SU-DHL-6 (cell line): ENCODE results near the gene SOX18.

Source experiments
- H2AFZ ChIP-seq: fragments of 200-600 bp; sonication (generic); 2 replicates; pipeline ENCODE4 v1.6.1; 2014; ENCODE audit warnings: low read depth, mild to moderate bottlenecking, moderate library complexity, mixed read lengths, antibody characterized with exemption, low read length; ENCODE audit not compliant: severe bottlenecking
- H3F3A ChIP-seq: fragments of 200-600 bp; shearing (Covaris generic); 2 replicates; pipeline ENCODE4 v1.6.0; 2016; ENCODE audit warnings: antibody characterized with exemption, mild to moderate bottlenecking; ENCODE audit not compliant: insufficient read depth
- H3K27ac ChIP-seq: fragments of 200-600 bp; sonication (generic); 2 replicates; pipeline ENCODE4 v1.5.1; 2016; ENCODE audit warnings: low read depth, mild to moderate bottlenecking, low read length, moderate library complexity, mixed read lengths
- H3K27me3 ChIP-seq: fragments of 200-600 bp; sonication (generic), shearing (Covaris generic); 2 replicates; pipeline ENCODE4 v1.6.0; 2014; ENCODE audit warnings: mild to moderate bottlenecking, low read length
- H3K36me3 ChIP-seq: fragments of 200-600 bp; sonication (generic); 2 replicates; pipeline ENCODE4 v1.6.1; 2014; ENCODE audit warnings: mild to moderate bottlenecking, low read length, mixed read lengths
- H3K4me2 ChIP-seq: fragments of 300-600, 200-600 bp; shearing (Covaris generic), sonication (generic); 2 replicates; pipeline ENCODE4 v1.6.0; 2014; ENCODE audit warnings: low read length, low read depth, mild to moderate bottlenecking; ENCODE audit not compliant: poor library complexity, severe bottlenecking
- H3K4me3 ChIP-seq: fragments of 200-600 bp; sonication (generic); 2 replicates; pipeline ENCODE4 v1.5.1; 2014; ENCODE audit warnings: antibody characterized with exemption, low read length, mild to moderate bottlenecking, mixed read lengths; ENCODE audit not compliant: insufficient read depth, poor library complexity, severe bottlenecking
- H3K79me2 ChIP-seq: fragments of 200-600 bp; sonication (generic); 2 replicates; pipeline ENCODE4 v1.6.1; 2014; ENCODE audit warnings: mild to moderate bottlenecking, low read length, moderate library complexity; ENCODE audit not compliant: insufficient read depth
- H3K9ac ChIP-seq: fragments of 200-600 bp; sonication (generic); 2 replicates; pipeline ENCODE4 v1.7.0; 2014; ENCODE audit warnings: mild to moderate bottlenecking, low read length
- H3K9me2 ChIP-seq: fragments of 200-600 bp; sonication (generic); replicated peaks from 2 replicates; pipeline ENCODE4 v1.6.1; 2014; ENCODE audit warnings: low read length; ENCODE audit not compliant: insufficient read depth
- H3K9me3 ChIP-seq: fragments of 200-600 bp; sonication (generic); 2 replicates; pipeline ENCODE4 v1.6.1; 2014; ENCODE audit warnings: low read length, mixed read lengths; ENCODE audit not compliant: insufficient read depth
- H4K20me1 ChIP-seq: fragments of 200-600 bp; sonication (generic); 2 replicates; pipeline ENCODE4 v1.6.1; 2014; ENCODE audit warnings: low read depth, mild to moderate bottlenecking, antibody characterized with exemption, low read length, moderate library complexity, mixed read lengths
- CTCF ChIP-seq: fragments of 200-600 bp; sonication (generic); IDR thresholded peaks from one replicate; pipeline ENCODE4 v1.5.1; 2017; ENCODE audit warnings: antibody characterized with exemption, mild to moderate bottlenecking, low read length, moderate library complexity; ENCODE audit not compliant: insufficient read depth, poor library complexity, severe bottlenecking
- EZH2phosphoT487 ChIP-seq: fragments of 200-600 bp; sonication (generic), shearing (Covaris generic); conservative IDR thresholded peaks from 2 replicates; pipeline ENCODE4 v1.6.1; 2018; ENCODE audit warnings: mild to moderate bottlenecking, antibody characterized with exemption, low read length, moderate library complexity, mixed read lengths

The SOX18 gene

GRCh38 chr20:64005394-64005793 is 44.0 kb downstream of the SOX18 start:
- H3K36me3 ChIP-seq: 0 out of 2 replicates have a peak, but pooled peaks cover 3% of the 10 kb centered on the region
- H3K9me3 ChIP-seq: no peaks in the 10 kb centered on the region
- H3K9me2 ChIP-seq: no peaks in the 10 kb centered on the region
- no peak overlapping the region for H3K4me2 ChIP-seq
- H3K79me2 ChIP-seq: no peaks in the 10 kb centered on the region
- H3K27me3 ChIP-seq: no peaks in the 10 kb centered on the region
- H3K9ac ChIP-seq: no peak overlapping the region
- H4K20me1 ChIP-seq: no peaks in the 10 kb centered on the region
- no peak overlapping the region for H3K27ac ChIP-seq
- no peak overlapping the region for H3K4me3 ChIP-seq
- no peak overlapping the region for H2AFZ ChIP-seq
- TF ChIP-seq EZH2phosphoT487 (no peak), CTCF (no peak)
- peaks cover 3% of the 10 kb centered on the region; the same call in 1 of the 2 replicates for H3F3A ChIP-seq

GRCh38 chr20:64003960-64004725 is 45.3 kb downstream of the SOX18 start:
- H4K20me1 ChIP-seq: no peaks in the 10 kb centered on the region
- H3K9me2 ChIP-seq: no peaks in the 10 kb centered on the region
- no peaks in the 10 kb centered on the region for H3K79me2 ChIP-seq
- no peak overlapping the region for H3K4me3 ChIP-seq
- no peak overlapping the region for H2AFZ ChIP-seq
- H3K36me3 ChIP-seq: 0 out of 2 replicates have a peak, but pooled peaks cover 7% of the 10 kb centered on the region
- no peak overlapping the region for H3K4me2 ChIP-seq
- H3K9me3 ChIP-seq: no peaks in the 10 kb centered on the region
- no peak overlapping the region for H3K9ac ChIP-seq
- no peaks in the 10 kb centered on the region for H3F3A ChIP-seq
- no peaks in the 10 kb centered on the region for H3K27me3 ChIP-seq
- H3K27ac ChIP-seq: no peak overlapping the region
- TF ChIP-seq EZH2phosphoT487 (no peak), CTCF (no peak)

- H3K4me2 ChIP-seq: no peak overlapping the region
- no peak overlapping the region for H3K9ac ChIP-seq
- no peaks in the 10 kb centered on the region for H4K20me1 ChIP-seq
These were observed 47.8 kb downstream of the SOX18 start for GRCh38 chr20:64001607-64002011.

More at GRCh38 chr20:64001607-64002011, 47.8 kb downstream of the SOX18 start:
- H3K79me2 ChIP-seq: no peaks in the 10 kb centered on the region
- no peak overlapping the region for H3K27ac ChIP-seq
- H3K36me3 ChIP-seq: 0 out of 2 replicates have a peak, but pooled peaks cover 9% of the 10 kb centered on the region
- H3F3A ChIP-seq: 0 out of 2 replicates have a peak, but pooled peaks cover 4% of the 10 kb centered on the region
- H3K9me2 ChIP-seq: no peaks in the 10 kb centered on the region
- no peaks in the 10 kb centered on the region for H3K27me3 ChIP-seq
- H2AFZ ChIP-seq: no peak overlapping the region
- H3K4me3 ChIP-seq: no peak overlapping the region
- TF ChIP-seq EZH2phosphoT487 (no peak), CTCF (no peak)
- no peaks in the 10 kb centered on the region for H3K9me3 ChIP-seq
